ENCODE data around the gene PRKAG1.

- no peak for TF ChIP-seq CTCF (IDR thresholded peaks at IDR 0.05; ENCODE audit: borderline replicate concordance, extremely low read depth, low read length, poor library complexity, severe bottlenecking)
- no peak for TF ChIP-seq EZH2 (IDR thresholded peaks at IDR 0.05; ENCODE audit: borderline replicate concordance, low read depth, low read length, severe bottlenecking)
Observed at GRCh38 chr12:49033611-49034285, 15.2 kb upstream of the PRKAG1 start.

All from DND-41 (cell line).